ENCODE results near the gene TBATA. TPM values are rescaled to one million over a fixed set of nuclear protein-coding genes. Genes with fewer than 3 reads are reported as not detected.
A peak's percentile ranks its signal among the peaks of the same experiment; 100 is the strongest.

TBATA gene
- total and polyA plus RNA-seq, 9 donors: 0.08 to 0.21 (median 0.09) TPM; not detected in 6

GRCh38 chr10:70735161-70735560 is 50.0 kb downstream of the TBATA start:
- Histone ChIP-seq H3K27me3 (ENCODE audit: control insufficient read depth, insufficient read depth, low read length) (no peaks in the 10 kb centered on the region), H3K4me1 (ENCODE audit: control insufficient read depth, insufficient read depth, low read length) (peaks cover 35% of the 10 kb centered on the region), H3K4me3 (ENCODE audit: low read length) (no peak overlapping the region), H3K27ac (ENCODE audit: low read length) (no peak overlapping the region), H3K9me3 (replicated peaks; ENCODE audit: control insufficient read depth, low read depth, low read length) (no peaks in the 10 kb centered on the region), H3K36me3 (ENCODE audit: control insufficient read depth, insufficient read depth, low read length) (peaks cover 64% of the 10 kb centered on the region)
- WGBS (ENCODE audit: insufficient coverage): 40% methylated on average over 3 of the region's 3 CpGs
- DNase-seq: no peak

GRCh38 chr10:70733051-70733450 is 52.1 kb downstream of the TBATA start:
- Histone ChIP-seq H3K4me1 (ENCODE audit: control insufficient read depth, insufficient read depth, low read length) (peaks cover 39% of the 10 kb centered on the region), H3K4me3 (ENCODE audit: low read length) (no peak overlapping the region), H3K9me3 (replicated peaks; ENCODE audit: control insufficient read depth, low read depth, low read length) (no peaks in the 10 kb centered on the region), H3K36me3 (ENCODE audit: control insufficient read depth, insufficient read depth, low read length) (peaks cover 62% of the 10 kb centered on the region), H3K27ac (ENCODE audit: low read length) (no peak overlapping the region), H3K27me3 (ENCODE audit: control insufficient read depth, insufficient read depth, low read length) (no peaks in the 10 kb centered on the region)
- DNase-seq: no peak
- 100% methylated on average over 1 of the region's 1 CpG for WGBS (ENCODE audit: insufficient coverage)

GRCh38 chr10:70732569-70732968 is 52.6 kb downstream of the TBATA start:
- H3K4me3 ChIP-seq (ENCODE audit: low read length): no peak overlapping the region
- H3K9me3 ChIP-seq (replicated peaks; ENCODE audit: control insufficient read depth, low read depth, low read length): no peaks in the 10 kb centered on the region
- DNase-seq: no peak
- 57% methylated on average over 1 of the region's 4 CpGs for WGBS (ENCODE audit: insufficient coverage)
- peaks cover 38% of the 10 kb centered on the region for H3K4me1 ChIP-seq (ENCODE audit: control insufficient read depth, insufficient read depth, low read length)
- peaks cover 62% of the 10 kb centered on the region for H3K36me3 ChIP-seq (ENCODE audit: control insufficient read depth, insufficient read depth, low read length)
- H3K27ac ChIP-seq (ENCODE audit: low read length): peak overlapping the region; percentile 7
- H3K27me3 ChIP-seq (ENCODE audit: control insufficient read depth, insufficient read depth, low read length): no peaks in the 10 kb centered on the region

GRCh38 chr10:70730955-70731354 is 54.2 kb downstream of the TBATA start:
- WGBS (ENCODE audit: insufficient coverage): 100% methylated on average over 2 of the region's 2 CpGs
- Histone ChIP-seq H3K4me1 (ENCODE audit: control insufficient read depth, insufficient read depth, low read length) (peaks cover 50% of the 10 kb centered on the region), H3K4me3 (ENCODE audit: low read length) (no peak overlapping the region), H3K27me3 (ENCODE audit: control insufficient read depth, insufficient read depth, low read length) (no peaks in the 10 kb centered on the region), H3K27ac (ENCODE audit: low read length) (no peak overlapping the region), H3K36me3 (ENCODE audit: control insufficient read depth, insufficient read depth, low read length) (peaks cover 60% of the 10 kb centered on the region), H3K9me3 (replicated peaks; ENCODE audit: control insufficient read depth, low read depth, low read length) (no peaks in the 10 kb centered on the region)
- DNase-seq: no peak

DNA sequence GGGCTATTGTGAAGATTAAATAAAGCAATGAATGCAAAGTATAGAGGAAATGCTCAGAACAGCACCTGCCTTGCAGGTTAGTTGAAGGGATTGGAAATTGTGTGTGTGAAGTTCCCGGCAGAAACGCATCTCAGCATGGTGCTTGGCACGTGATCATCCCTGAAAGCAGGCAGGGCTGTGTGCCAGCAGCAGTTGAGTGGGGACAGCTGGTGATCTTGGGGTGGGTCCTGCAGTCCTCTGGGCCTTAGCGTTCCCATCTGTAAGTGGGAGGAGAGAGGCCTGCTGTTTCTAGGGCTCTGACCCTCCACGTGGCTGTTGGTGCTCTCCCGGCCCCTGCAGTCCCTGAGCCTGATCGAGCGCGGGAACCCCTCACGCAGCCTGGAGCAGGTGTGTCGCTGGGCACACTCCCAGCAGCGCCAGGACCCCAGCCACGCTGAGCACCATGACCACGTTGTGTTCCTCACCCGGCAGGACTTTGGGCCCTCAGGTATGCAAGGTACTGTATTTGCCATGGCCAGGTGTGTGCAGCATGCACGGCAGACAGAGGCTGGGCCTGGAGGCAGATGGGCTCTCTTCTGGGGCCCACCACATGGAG is 55.3 kb downstream of the TBATA start:
- Histone ChIP-seq H3K4me3 (ENCODE audit: low read length) (no peak overlapping the region), H3K9me3 (replicated peaks; ENCODE audit: control insufficient read depth, low read depth, low read length) (no peaks in the 10 kb centered on the region), H3K36me3 (ENCODE audit: control insufficient read depth, insufficient read depth, low read length) (peaks cover 61% of the 10 kb centered on the region), H3K27me3 (ENCODE audit: control insufficient read depth, insufficient read depth, low read length) (no peaks in the 10 kb centered on the region), H3K4me1 (ENCODE audit: control insufficient read depth, insufficient read depth, low read length) (peaks cover 53% of the 10 kb centered on the region), H3K27ac (ENCODE audit: low read length) (no peak overlapping the region)
- peak; percentile 69 for DNase-seq
- 55% methylated on average over 16 of the region's 16 CpGs for WGBS (ENCODE audit: insufficient coverage)

DNA sequence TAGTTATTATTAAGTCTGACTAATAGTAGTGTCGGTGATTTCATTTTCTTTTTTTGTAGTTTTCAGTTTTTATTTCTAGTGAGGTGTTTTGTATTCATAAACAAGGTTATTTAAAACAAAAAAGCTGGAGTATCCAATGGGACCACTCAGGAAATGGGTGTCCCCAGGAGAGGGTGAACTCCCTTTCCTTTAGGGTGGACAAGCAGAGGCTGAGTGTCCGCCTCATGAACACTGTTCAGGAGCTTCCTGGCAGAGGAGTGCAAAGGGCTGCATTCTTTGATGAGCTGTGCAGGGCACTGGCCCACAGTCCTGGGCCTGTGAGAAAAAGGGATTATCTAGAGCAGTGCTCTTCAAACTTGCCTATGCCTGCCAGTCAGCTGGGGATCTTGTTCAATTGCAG is 56.8 kb downstream of the TBATA start:
- Histone ChIP-seq H3K4me3 (ENCODE audit: low read length) (no peak overlapping the region), H3K36me3 (ENCODE audit: control insufficient read depth, insufficient read depth, low read length) (peaks cover 46% of the 10 kb centered on the region), H3K27ac (ENCODE audit: low read length) (no peak overlapping the region), H3K9me3 (replicated peaks; ENCODE audit: control insufficient read depth, low read depth, low read length) (no peaks in the 10 kb centered on the region), H3K27me3 (ENCODE audit: control insufficient read depth, insufficient read depth, low read length) (no peaks in the 10 kb centered on the region), H3K4me1 (ENCODE audit: control insufficient read depth, insufficient read depth, low read length) (peaks cover 53% of the 10 kb centered on the region)
- WGBS (ENCODE audit: insufficient coverage): 20% methylated on average over 1 of the region's 2 CpGs
- DNase-seq: no peak

DNA sequence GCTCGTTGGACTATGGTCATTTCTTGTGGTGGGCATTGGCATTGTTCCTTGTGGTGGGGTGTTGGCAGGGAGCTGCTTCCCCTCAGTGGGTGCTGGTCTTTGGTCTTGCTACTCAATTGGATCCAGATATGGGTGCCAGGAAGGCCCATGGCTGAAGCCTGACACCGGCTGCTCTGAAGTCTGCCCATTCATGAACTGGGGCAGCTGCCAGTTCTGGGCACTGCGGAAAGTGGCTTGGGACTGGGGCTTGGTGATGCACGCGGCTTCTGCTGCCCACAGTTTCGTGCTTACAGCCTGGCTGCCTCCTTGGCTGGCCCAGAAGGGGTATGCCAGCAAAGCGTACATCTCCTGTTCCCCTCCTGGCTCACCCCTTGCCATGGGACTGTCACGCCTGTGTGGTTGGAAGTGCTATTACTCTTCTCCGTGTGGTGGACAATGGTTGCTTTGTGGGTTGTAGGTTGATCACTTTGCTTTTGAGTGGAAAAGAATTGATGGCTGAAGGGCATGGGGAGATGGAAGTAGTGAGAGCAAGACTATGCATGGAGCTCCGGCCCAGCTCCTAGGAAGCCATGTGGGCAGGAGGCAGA is 58.2 kb downstream of the TBATA start:
- Histone ChIP-seq H3K27ac (ENCODE audit: low read length) (peak overlapping the region; percentile 17), H3K27me3 (ENCODE audit: control insufficient read depth, insufficient read depth, low read length) (no peaks in the 10 kb centered on the region), H3K4me1 (ENCODE audit: control insufficient read depth, insufficient read depth, low read length) (peaks cover 43% of the 10 kb centered on the region), H3K36me3 (ENCODE audit: control insufficient read depth, insufficient read depth, low read length) (peaks cover 46% of the 10 kb centered on the region), H3K4me3 (ENCODE audit: low read length) (no peak overlapping the region), H3K9me3 (replicated peaks; ENCODE audit: control insufficient read depth, low read depth, low read length) (no peaks in the 10 kb centered on the region)
- 71% methylated on average over 8 of the region's 10 CpGs for WGBS (ENCODE audit: insufficient coverage)
- DNase-seq: no peak

DNA sequence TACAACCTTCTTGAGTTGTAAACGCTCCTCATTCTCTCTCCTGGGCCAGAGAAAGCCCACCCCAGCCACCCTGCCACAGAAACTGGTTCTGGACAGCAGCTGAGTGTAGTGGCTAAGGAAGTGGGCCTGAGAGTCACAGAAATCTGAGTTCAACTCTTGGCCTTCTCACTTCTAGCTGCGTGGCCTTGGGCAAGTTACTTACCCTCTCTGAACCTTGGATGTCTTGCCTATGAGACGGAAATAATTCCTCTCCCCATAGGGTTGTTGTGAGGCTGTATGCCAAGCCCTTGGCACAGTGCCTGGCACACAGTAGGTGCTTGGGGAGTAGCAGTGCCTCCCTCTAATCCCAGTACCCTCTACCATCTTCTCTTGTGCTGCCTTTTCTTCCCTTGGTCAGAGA is 61.4 kb downstream of the TBATA start:
- no CpG with 5 or more reads among the region's 3 CpGs for WGBS (ENCODE audit: insufficient coverage)

DNA sequence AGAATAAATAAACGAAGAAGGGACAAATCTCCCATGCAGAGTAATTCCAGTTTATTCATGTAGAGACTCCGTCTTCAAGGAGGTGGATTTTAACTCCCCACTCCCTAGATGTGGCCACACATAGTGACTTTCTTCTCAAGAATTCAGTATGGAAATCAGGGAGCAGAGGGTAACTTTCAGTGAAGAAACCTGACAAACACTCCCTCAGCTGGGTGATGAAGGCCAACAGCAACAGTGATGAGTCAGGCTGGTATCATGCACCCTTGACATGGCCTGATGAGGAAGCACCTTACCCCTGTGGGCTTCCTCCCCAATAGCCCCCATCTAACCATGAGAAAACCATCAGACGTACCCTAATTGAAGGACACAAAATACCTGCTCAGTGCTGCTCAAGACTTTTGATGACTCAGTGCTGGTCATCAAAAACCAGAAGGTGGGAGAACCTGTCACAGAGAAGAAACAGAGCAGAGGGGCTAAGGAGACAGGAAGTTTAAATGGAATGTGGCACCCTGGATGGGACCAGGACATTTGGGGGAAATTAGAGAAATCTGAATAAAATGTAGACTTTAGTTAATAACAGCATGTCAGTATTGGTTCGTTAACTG is 62.3 kb downstream of the TBATA start:
- H3K4me3 ChIP-seq (ENCODE audit: low read length): no peak overlapping the region
- H3K27me3 ChIP-seq (ENCODE audit: control insufficient read depth, insufficient read depth, low read length): no peaks in the 10 kb centered on the region
- no peak for DNase-seq
- H3K36me3 ChIP-seq (ENCODE audit: control insufficient read depth, insufficient read depth, low read length): peaks cover 48% of the 10 kb centered on the region
- H3K4me1 ChIP-seq (ENCODE audit: control insufficient read depth, insufficient read depth, low read length): peaks cover 15% of the 10 kb centered on the region
- H3K27ac ChIP-seq (ENCODE audit: low read length): no peak overlapping the region
- no peaks in the 10 kb centered on the region for H3K9me3 ChIP-seq (replicated peaks; ENCODE audit: control insufficient read depth, low read depth, low read length)
- no CpG with 5 or more reads among the region's 4 CpGs for WGBS (ENCODE audit: insufficient coverage)

More for the DNA sequence above, 61.4 kb downstream of the TBATA start:
- Histone ChIP-seq H3K4me1 (ENCODE audit: control insufficient read depth, insufficient read depth, low read length) (peaks cover 19% of the 10 kb centered on the region), H3K27ac (ENCODE audit: low read length) (no peak overlapping the region), H3K9me3 (replicated peaks; ENCODE audit: control insufficient read depth, low read depth, low read length) (no peaks in the 10 kb centered on the region), H3K27me3 (ENCODE audit: control insufficient read depth, insufficient read depth, low read length) (no peaks in the 10 kb centered on the region), H3K36me3 (ENCODE audit: control insufficient read depth, insufficient read depth, low read length) (peaks cover 45% of the 10 kb centered on the region), H3K4me3 (ENCODE audit: low read length) (no peak overlapping the region)
- DNase-seq: no peak
